IMR-90 (cell line): Measurements from ENCODE around the gene ECSIT. TPM values are rescaled to one million over a fixed set of nuclear protein-coding genes. Genes with fewer than 3 reads are reported as not detected.
A peak's percentile ranks its signal among the peaks of the same experiment; 100 is the strongest.

Source experiments
- ATAC-seq: fragments of 200-7000 bp; cut with Tn5 transposase; 2 replicates; pipeline ENCODE4 v1.9.1; 2020; ENCODE audit warnings: low read depth, mild to moderate bottlenecking, moderate library complexity
- BruUV-seq: library from RNA; stranded (reverse); fragments of 400-500 nt; replicated peaks from 2 replicates; lab custom pipeline; 2021; lab: Mats Ljungman, UMichigan
- CTCF ChIA-PET: fragments of 300-600 bp; formaldehyde crosslinking; extraction: SDS; loops from one replicate; lab custom pipeline; 2021; ENCODE audit warnings: antibody characterized with exemption; lab: Yijun Ruan, JAX
- POLR2A ChIA-PET: fragments of 300-600 bp; sonication (Branson Sonifier 250); formaldehyde crosslinking; loops from one replicate; lab custom pipeline; 2022; ENCODE audit warnings: antibody characterized with exemption; ENCODE audit not compliant: unreplicated experiment; lab: Charles Lee
- DNase-seq: peaks from one replicate; pipeline ENCODE4 v3.0.0; 2013
- H2AFZ ChIP-seq: replicated peaks from 2 replicates; pipeline ENCODE3; 2013; ENCODE audit warnings: low read length, mild to moderate bottlenecking; ENCODE audit not compliant: poor library complexity
- H2AK5ac ChIP-seq: 2 replicates; pipeline ENCODE4 v1.6.1; 2013; ENCODE audit warnings: low read depth, low read length, inconsistent platforms
- H2AK9ac ChIP-seq: replicated peaks from 2 replicates; pipeline ENCODE3; 2013; ENCODE audit warnings: mild to moderate bottlenecking, low read depth, low read length, moderate library complexity; ENCODE audit not compliant: poor library complexity
- H2BK120ac ChIP-seq: 2 replicates; pipeline ENCODE4 v1.6.1; 2013; ENCODE audit warnings: low read depth, low read length, inconsistent platforms
- H2BK15ac ChIP-seq: 3 replicates; pipeline ENCODE4 v1.6.1; 2013; ENCODE audit warnings: low read depth, low read length, inconsistent platforms
- H2BK20ac ChIP-seq: 2 replicates; pipeline ENCODE4 v1.6.1; 2013; ENCODE audit warnings: low read depth, mild to moderate bottlenecking, inconsistent platforms, low read length, moderate library complexity
- H2BK5ac ChIP-seq: 2 replicates; pipeline ENCODE4 v1.6.1; 2013; ENCODE audit warnings: mild to moderate bottlenecking, low read depth, low read length, inconsistent platforms; ENCODE audit not compliant: poor library complexity, severe bottlenecking
- H3K14ac ChIP-seq: replicated peaks from 2 replicates; pipeline ENCODE4 v1.6.1; 2013; ENCODE audit warnings: low read depth, low read length, inconsistent platforms
- H3K18ac ChIP-seq: 2 replicates; pipeline ENCODE4 v1.6.1; 2013; ENCODE audit warnings: low read depth, low read length, control low read depth
- H3K23ac ChIP-seq: 2 replicates; pipeline ENCODE4 v1.6.1; 2013; ENCODE audit warnings: low read depth, low read length, inconsistent platforms
- H3K27ac ChIP-seq: 2 replicates; pipeline ENCODE4 v1.5.1; 2013; ENCODE audit warnings: mild to moderate bottlenecking, control low read depth, low read length; ENCODE audit not compliant: insufficient read depth
- H3K27me3 ChIP-seq: 2 replicates; pipeline ENCODE4 v1.6.1; 2013; ENCODE audit warnings: low read length; ENCODE audit not compliant: control insufficient read depth, insufficient read depth
- H3K36me3 ChIP-seq: 2 replicates; pipeline ENCODE4 v1.6.1; 2013; ENCODE audit warnings: low read length, mixed read lengths; ENCODE audit not compliant: control insufficient read depth, insufficient read depth
- H3K4ac ChIP-seq: 2 replicates; pipeline ENCODE4 v1.6.1; 2013; ENCODE audit warnings: low read depth, low read length, inconsistent platforms
- H3K4me1 ChIP-seq: 2 replicates; pipeline ENCODE4 v1.6.1; 2013; ENCODE audit warnings: low read length, mixed read lengths; ENCODE audit not compliant: control insufficient read depth, insufficient read depth
- H3K4me2 ChIP-seq: 2 replicates; pipeline ENCODE4 v1.6.1; 2013; ENCODE audit warnings: low read depth, mild to moderate bottlenecking, control low read depth, low read length, moderate library complexity
- H3K4me3 ChIP-seq: 2 replicates; pipeline ENCODE4 v1.5.1; 2013; ENCODE audit warnings: low read depth, mild to moderate bottlenecking, control low read depth, low read length, moderate library complexity; ENCODE audit not compliant: insufficient read depth
- H3K56ac ChIP-seq: 2 replicates; pipeline ENCODE4 v1.6.1; 2013; ENCODE audit warnings: low read length, inconsistent platforms; ENCODE audit not compliant: insufficient read depth; ENCODE audit errors: extremely low read depth
- H3K79me1 ChIP-seq, 2 experiments: 2 replicates each; pipeline ENCODE4 v1.6.1; 2013; ENCODE audit warnings: low read length in 2 of 2, inconsistent platforms in 1 of 2, low read depth in 1 of 2
- H3K9ac ChIP-seq: 2 replicates; pipeline ENCODE4 v1.6.1; 2013; ENCODE audit warnings: low read depth, low read length, control low read depth
- H3K9me1 ChIP-seq: 2 replicates; pipeline ENCODE4 v1.6.1; 2013; ENCODE audit warnings: low read length, inconsistent platforms; ENCODE audit not compliant: insufficient read depth
- H3K9me3 ChIP-seq: 2 replicates; pipeline ENCODE4 v1.6.1; 2013; ENCODE audit warnings: low read length; ENCODE audit not compliant: control insufficient read depth, insufficient read depth
- H4K20me1 ChIP-seq: 2 replicates; pipeline ENCODE4 v1.6.1; 2013; ENCODE audit warnings: low read length, inconsistent platforms; ENCODE audit not compliant: insufficient read depth
- H4K5ac ChIP-seq: 2 replicates; pipeline ENCODE4 v1.6.1; 2013; ENCODE audit warnings: mild to moderate bottlenecking, low read depth, low read length, control low read depth
- H4K8ac ChIP-seq, 2 experiments: 2 replicates each; pipeline ENCODE4 v1.6.1; 2013; ENCODE audit warnings: low read depth in 2 of 2, low read length in 2 of 2, control low read depth in 1 of 2, inconsistent platforms in 1 of 2
- H4K91ac ChIP-seq: 2 replicates; pipeline ENCODE4 v1.6.1; 2013; ENCODE audit warnings: low read depth, low read length, inconsistent platforms; ENCODE audit not compliant: insufficient read depth
- BHLHE40 ChIP-seq: fragments of 150-350 bp; IDR thresholded peaks from 2 replicates; pipeline ENCODE4 v1.6.1; 2016; ENCODE audit warnings: mild to moderate bottlenecking, low read depth, low read length
- CEBPB ChIP-seq: IDR thresholded peaks from 2 replicates; pipeline ENCODE4 v1.6.1; 2012; ENCODE audit warnings: low read depth, low read length, improper control_type of control experiment
- CHD1 ChIP-seq: IDR thresholded peaks from 2 replicates; pipeline ENCODE4 v1.6.1; 2012; ENCODE audit warnings: low read depth, low read length, improper control_type of control experiment
- CTCF ChIP-seq: conservative IDR thresholded peaks from 2 replicates; pipeline ENCODE4 v1.5.1; 2012; ENCODE audit warnings: mild to moderate bottlenecking, low read depth, low read length, improper control_type of control experiment
- ELK1 ChIP-seq: fragments of 150-350 bp; IDR thresholded peaks from 2 replicates; pipeline ENCODE4 v1.6.1; 2016; ENCODE audit warnings: low read depth, mild to moderate bottlenecking, low read length, moderate library complexity, borderline replicate concordance
- FOS ChIP-seq: fragments of 150-350 bp; IDR thresholded peaks from 2 replicates; pipeline ENCODE4 v1.6.1; 2016; ENCODE audit warnings: low read depth, low read length
- MAFK ChIP-seq: IDR thresholded peaks from 2 replicates; pipeline ENCODE4 v1.6.1; 2012; ENCODE audit warnings: low read depth, low read length, improper control_type of control experiment
- MAZ ChIP-seq: IDR thresholded peaks from 2 replicates; pipeline ENCODE4 v1.6.1; 2012; ENCODE audit warnings: low read depth, mild to moderate bottlenecking, low read length, improper control_type of control experiment, moderate library complexity, borderline replicate concordance
- MXI1 ChIP-seq: IDR thresholded peaks from 2 replicates; pipeline ENCODE4 v1.6.1; 2012; ENCODE audit warnings: low read depth, mild to moderate bottlenecking, low read length, moderate library complexity, borderline replicate concordance
- NFE2L2 ChIP-seq: fragments of 150-350 bp; IDR thresholded peaks from 2 replicates; pipeline ENCODE4 v1.6.1; 2016; ENCODE audit warnings: low read depth, mild to moderate bottlenecking, low read length
- POLR2A ChIP-seq: IDR thresholded peaks from 2 replicates; pipeline ENCODE4 v1.6.1; 2012; ENCODE audit warnings: mild to moderate bottlenecking, low read depth, low read length
- RCOR1 ChIP-seq: IDR thresholded peaks from 2 replicates; pipeline ENCODE4 v1.6.1; 2012; ENCODE audit warnings: mild to moderate bottlenecking, low read length, improper control_type of control experiment; ENCODE audit not compliant: insufficient replicate concordance
- RFX5 ChIP-seq: IDR thresholded peaks from 2 replicates; pipeline ENCODE4 v1.8.0; 2012; ENCODE audit warnings: low read depth, mild to moderate bottlenecking, low read length, moderate library complexity
- SMC3 ChIP-seq: fragments of 150-350 bp; IDR thresholded peaks from 2 replicates; pipeline ENCODE4 v1.6.1; 2016; ENCODE audit warnings: low read depth, mild to moderate bottlenecking, antibody characterized with exemption, low read length, moderate library complexity
- USF2 ChIP-seq: fragments of 150-350 bp; IDR thresholded peaks from 2 replicates; pipeline ENCODE4 v1.6.1; 2017; ENCODE audit warnings: mild to moderate bottlenecking, antibody characterized with exemption, low read length, low read depth
- WGBS, 2 experiments: methylation state at CpG; one replicate each; pipeline versions ENCODE4 v1.1.5 to v1.1.7; 2013; ENCODE audit warnings: missing lambda C conversion rate in 2 of 2; ENCODE audit not compliant: insufficient read length in 1 of 2; ENCODE audit errors: extremely low coverage in 2 of 2; 5-methylcytosine and 5-hydroxymethylcytosine counted together
- dilution Hi-C: fragments of 300-500 bp; cut with HindIII; formaldehyde crosslinking; loops from one replicate; pipeline ENCODE4 v1.14.3; 2018; ENCODE audit warnings: low sequenced_read_pairs; ENCODE audit not compliant: unreplicated experiment
- in situ Hi-C: fragments of 300-500 bp; cut with MboI; formaldehyde crosslinking; loops from 3 replicates; pipeline ENCODE4 v1.14.3; 2019; ENCODE audit warnings: low sequenced_read_pairs, inconsistent platforms, mixed read lengths
- intact Hi-C: fragments of 100-400 bp; cut with micrococcal nuclease; formaldehyde crosslinking; loops from 2 replicates; pipeline ENCODE4 v1.10.0; 2022
- polyA plus RNA-seq, 3 experiments: library from polyadenylated mRNA; depleted of rRNA; stranded (reverse); fragments of >200 nt; gene quantifications; 2 replicates each; pipeline ENCODE4 v1.2.3, GENCODE V29; 2012; ENCODE audit warnings: low replicate concordance in 1 of 3
- total RNA-seq: library from RNA; depleted of rRNA; stranded (reverse); fragments of >200 nt; gene quantifications from 2 replicates; pipeline ENCODE4 v1.2.3, GENCODE V29; 2012

ECSIT gene
- total and polyA plus RNA-seq, 2 of the 4 experiments (the other 2 are of a cell fraction): 30.5 to 42.3 TPM

- no peak overlapping the region for H4K5ac ChIP-seq
- no peak overlapping the region for H2BK15ac ChIP-seq
- dilution Hi-C loops: no loop called here
- H3K56ac ChIP-seq: no peak overlapping the region
- H3K27ac ChIP-seq: no peak overlapping the region
- ATAC-seq (peak; percentile 58), DNase-seq (peak; percentile 84)
- CTCF ChIA-PET: interaction anchor here (0.9 to 1.0 kb wide), 2 partner anchors 12 to 140 kb away, joined by 3 read pairs; no protein-coding TSS in a partner anchor
- H3K23ac ChIP-seq: no peak overlapping the region
- intact Hi-C loops: loop anchor here (2.0 kb wide), 1 partner anchor 26 kb away; no protein-coding TSS in a partner anchor
- no peak overlapping the region for H4K8ac ChIP-seq
- H3K9me1 ChIP-seq: peaks cover 8% of the 10 kb centered on the region; the same call in 1 of the 2 replicates
- no peak overlapping the region for H3K4ac ChIP-seq
- peak overlapping the region; percentile 24; the same call in 1 of the 2 replicates for H3K4me2 ChIP-seq
- no peaks in the 10 kb centered on the region for H3K4me1 ChIP-seq
- in situ Hi-C loops: no loop called here
- no peak overlapping the region for H3K9ac ChIP-seq
- peaks cover 28% of the 10 kb centered on the region for H4K20me1 ChIP-seq
- H3K9me3 ChIP-seq: no peaks in the 10 kb centered on the region
- 30% methylated on average over 2 of the region's 9 CpGs; no CpG with 5 or more reads in 1 of the 2 experiments for WGBS, 2 experiments
- H3K14ac ChIP-seq: no peak overlapping the region
- no peak overlapping the region for H2AK9ac ChIP-seq
- no peak overlapping the region for H4K91ac ChIP-seq
- H3K36me3 ChIP-seq: peaks cover 4% of the 10 kb centered on the region
- no peak overlapping the region for H3K18ac ChIP-seq
- no peak overlapping the region for H2BK5ac ChIP-seq
- POLR2A ChIA-PET: no interaction called here
- H3K4me3 ChIP-seq: no peak overlapping the region
- no peaks in the 10 kb centered on the region for H3K27me3 ChIP-seq
- H2AK5ac ChIP-seq: 0 out of 2 replicates have a peak overlapping the region, but pooled peaks have one; percentile 1
- no peak overlapping the region for H2AFZ ChIP-seq
- no TSS peak for BruUV-seq
- H3K79me1 ChIP-seq: peaks cover 6 to 40% of the 10 kb centered on the region in 2 experiments
- no peak overlapping the region for H2BK120ac ChIP-seq
- no peak overlapping the region for H2BK20ac ChIP-seq
- TF ChIP-seq POLR2A (no peak), CHD1 (no peak), MAZ (no peak), USF2 (peak; percentile 17; the same call in 1 of the 2 replicates), MXI1 (no peak), CTCF (peak; percentile 74), NFE2L2 (no peak), MAFK (no peak), CEBPB (no peak), ELK1 (no peak), BHLHE40 (no peak), RFX5 (no peak), RCOR1 (no peak), FOS (no peak), SMC3 (peak; percentile 66)
Observed at GRCh38 chr19:11560404-11561051, 31.6 kb upstream of the ECSIT start.
